NB4 (cell line): ENCODE measurements around the gene HOXA13.

Experiments
- CTCF ChIP-seq: IDR thresholded peaks from one replicate; pipeline ENCODE4 v1.5.1; 2012; ENCODE audit warnings: low read depth, low read length
- MAX ChIP-seq: IDR thresholded peaks from 2 replicates; pipeline ENCODE4 v1.6.1; 2011; ENCODE audit warnings: low read depth, low read length
- MYC ChIP-seq: IDR thresholded peaks from 2 replicates; pipeline ENCODE4 v1.6.1; 2011; ENCODE audit warnings: low read depth, low read length
- POLR2A ChIP-seq: IDR thresholded peaks from 2 replicates; pipeline ENCODE4 v1.6.1; 2011; ENCODE audit warnings: mild to moderate bottlenecking; ENCODE audit not compliant: insufficient read length; ENCODE audit errors: extremely low read depth

GRCh38 chr7:27179030-27179429, 20.9 kb downstream of the HOXA13 start:
- TF ChIP-seq POLR2A (no peak), CTCF (no peak), MYC (no peak), MAX (no peak)
